Right renal cortex interstitium (tissue), 3 donors: ENCODE measurements around the gene NDUFV2. TPM values are rescaled to one million over a fixed set of nuclear protein-coding genes. Genes with fewer than 3 reads are reported as not detected.
"Not testable (repeated sequence)": the region's sequence is repeated elsewhere in the genome, so short reads cannot be mapped to it uniquely, and the experiment has no call there.

Source experiments
- DNase-seq, 3 donors: peaks; one replicate each; pipeline ENCODE4 v3.0.0-alpha.2; 2013; ENCODE audit warnings: low read depth in 3 of 3, low spot score in 2 of 3
- polyA plus RNA-seq, 3 donors: library from polyadenylated mRNA; unstranded; fragments of 120-200 nt; gene quantifications; one replicate each; pipeline ENCODE4 v1.2.1, GENCODE V29; 2013; ENCODE audit not compliant: insufficient read length in 3 of 3

Gene NDUFV2
- polyA plus RNA-seq, 3 donors = 134 to 138 (median 134) TPM

DNA sequence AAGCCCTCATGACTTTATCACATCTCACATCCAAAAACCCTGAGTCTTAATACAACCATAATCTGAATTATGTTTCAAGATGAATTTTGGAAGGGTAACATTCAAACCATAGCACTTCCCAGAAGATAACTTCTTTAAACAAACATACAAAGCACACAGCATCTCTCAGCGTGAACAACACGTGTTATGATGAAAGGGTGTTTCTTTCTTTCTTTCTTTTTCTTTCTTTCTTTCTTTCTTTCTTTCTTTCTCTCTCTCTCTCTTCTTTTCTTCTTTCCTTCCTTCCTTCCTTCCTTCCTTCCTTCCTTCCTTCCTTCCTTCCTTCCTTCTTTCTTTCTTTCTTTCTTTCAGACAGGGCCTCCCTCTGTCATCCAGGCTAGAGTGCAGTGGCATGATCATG, 13.8 kb upstream of the NDUFV2 start:
- not testable (repeated sequence) for DNase-seq

DNA sequence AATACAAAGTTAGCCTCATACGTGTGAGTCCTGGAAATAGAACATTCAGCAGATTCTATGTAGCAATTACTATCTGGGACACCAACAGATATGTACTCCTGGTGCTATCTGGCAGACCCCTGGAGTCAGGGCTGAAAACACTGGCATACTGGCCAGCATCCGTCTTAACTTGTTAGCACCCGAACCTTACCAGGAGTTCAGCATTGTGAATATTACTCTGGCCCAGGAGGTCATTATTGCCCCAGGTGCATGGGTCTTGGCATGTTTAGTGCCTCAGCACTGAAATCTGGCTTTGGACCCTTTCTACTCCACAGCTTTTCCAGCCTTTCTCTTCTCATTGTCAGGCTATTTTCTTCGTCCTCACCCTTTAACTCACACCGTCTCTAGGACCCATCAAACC, 11.9 kb upstream of the NDUFV2 start:
- no peak for DNase-seq

DNA sequence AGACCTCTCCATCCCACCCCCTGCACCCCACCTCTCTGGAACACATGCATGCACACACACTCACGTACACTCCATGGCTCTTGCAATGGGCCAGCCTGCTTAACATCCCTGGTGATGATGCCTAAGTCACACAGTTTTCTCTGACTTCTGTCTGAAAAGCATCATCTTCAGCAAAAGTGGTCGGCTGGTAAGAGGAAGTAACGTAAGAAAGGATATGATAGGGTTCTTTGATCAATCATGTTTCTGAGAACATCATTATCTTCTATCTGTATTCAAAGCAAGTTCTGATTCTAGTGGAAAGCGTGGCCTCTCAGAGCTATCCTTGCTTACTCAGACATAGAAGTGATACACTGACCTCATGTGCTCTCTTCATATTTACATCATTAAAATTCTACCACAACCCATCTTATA, 11.4 kb upstream of the NDUFV2 start:
- no peak for DNase-seq

DNA sequence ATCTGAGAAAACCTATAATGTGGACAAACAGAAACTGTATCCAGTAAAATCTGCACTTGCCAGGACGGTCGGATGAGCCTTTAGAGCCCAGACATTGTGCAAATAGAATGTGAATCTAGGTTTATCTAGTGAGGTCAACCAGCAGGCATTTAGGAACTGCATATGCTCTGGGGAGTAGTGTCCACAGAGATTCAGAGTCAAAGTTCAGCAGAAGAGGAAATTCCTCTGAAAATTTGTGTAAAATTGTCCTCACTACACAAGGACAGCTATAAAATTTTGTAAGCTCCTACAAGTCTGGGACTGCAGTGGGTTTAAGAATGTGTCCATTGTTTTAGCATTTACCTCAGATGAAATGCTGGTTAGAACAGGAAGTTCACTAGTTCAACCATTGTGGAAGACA, 9.8 kb upstream of the NDUFV2 start:
- no peak for DNase-seq

DNA sequence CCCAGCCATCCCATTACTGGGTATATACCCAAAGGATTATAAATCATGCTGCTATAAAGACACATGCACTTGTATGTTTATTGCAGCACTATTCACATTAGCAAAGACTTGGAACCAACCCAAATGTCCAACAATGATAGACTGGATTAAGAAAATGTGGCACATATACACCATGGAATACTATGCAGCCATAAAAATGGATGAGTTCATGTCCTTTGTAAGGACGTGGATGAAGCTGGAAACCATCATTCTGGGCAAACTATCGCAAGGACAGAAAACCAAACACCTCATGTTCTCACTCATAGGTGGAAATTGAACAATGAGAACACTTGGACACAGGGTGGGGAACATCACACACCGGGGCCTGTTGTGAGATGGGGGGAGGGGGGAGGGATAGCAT, 9.4 kb upstream of the NDUFV2 start:
- DNase-seq = not testable (repeated sequence)

DNA sequence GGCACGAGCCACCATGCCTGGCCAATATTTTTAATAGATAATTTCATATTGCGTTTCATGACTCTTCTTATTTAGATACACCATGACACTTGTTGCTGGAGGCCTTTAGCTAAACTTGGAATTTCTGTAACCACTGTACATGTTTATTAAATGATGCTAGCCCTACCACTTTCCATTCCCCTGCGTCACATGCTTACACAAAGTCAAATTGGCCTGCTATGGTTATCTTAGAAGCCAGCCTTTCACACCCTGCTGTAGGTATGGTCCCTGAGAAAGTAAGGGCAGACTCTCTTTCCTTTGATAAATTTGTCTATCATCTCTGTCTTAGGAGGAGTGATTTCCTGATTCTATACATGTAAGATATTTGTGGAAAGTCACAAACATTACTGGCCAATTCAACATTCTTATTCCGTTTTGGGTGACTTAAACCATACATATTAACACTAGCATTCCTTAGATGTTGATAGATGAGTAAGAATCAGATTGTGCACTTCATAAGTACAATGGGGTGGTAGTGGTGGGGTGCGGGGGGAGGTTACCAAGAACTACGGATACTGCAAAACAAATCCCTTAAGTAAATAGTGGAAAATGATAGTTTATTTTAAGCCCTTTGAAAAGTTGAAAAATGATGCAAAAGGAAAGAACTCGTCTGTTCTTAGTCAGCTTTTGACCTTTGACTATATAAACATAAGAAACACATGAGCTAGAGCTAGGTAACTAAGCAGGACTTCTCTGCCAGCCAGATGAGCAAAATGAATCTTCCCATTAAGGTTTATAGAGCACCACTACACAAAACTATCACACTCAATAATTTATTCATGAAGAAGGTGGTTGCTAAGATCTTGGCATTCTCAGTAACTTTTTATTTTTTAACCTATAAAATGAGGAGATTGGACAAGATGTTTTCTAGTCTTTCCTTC, 7.9 kb upstream of the NDUFV2 start:
- no peak for DNase-seq

DNA sequence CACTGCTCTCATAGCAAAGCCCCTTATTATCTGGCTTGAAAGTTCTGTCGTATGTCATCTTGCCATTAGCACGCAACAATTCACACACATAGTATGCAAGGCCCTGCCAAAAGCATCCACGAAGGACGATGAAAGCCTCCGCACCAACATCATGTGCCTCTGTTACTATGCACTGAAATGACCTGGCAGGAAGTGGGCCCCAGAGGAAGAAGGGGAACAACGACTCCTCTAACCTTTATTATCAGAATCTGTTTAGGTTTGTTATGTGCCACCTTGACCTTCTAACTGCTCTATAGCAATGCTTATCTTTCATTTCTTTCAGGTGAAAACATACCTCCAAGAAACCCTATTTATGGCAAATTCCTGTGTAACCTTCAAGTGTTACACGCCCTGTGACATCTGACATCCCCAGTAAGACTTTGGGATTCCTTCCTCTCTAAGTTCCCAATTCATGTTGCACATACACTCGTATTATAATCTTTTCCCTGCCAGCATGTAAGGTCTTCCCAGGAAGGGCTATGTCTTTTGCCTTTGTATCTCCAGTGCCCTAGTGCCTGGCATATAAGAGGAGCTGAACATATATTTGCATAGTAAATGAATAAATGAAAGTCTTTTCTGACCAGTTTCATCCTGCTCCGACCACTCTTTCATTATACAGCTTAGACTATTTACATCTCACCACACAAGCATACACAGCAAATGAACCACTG, 7.0 kb upstream of the NDUFV2 start:
- DNase-seq = no peak

DNA sequence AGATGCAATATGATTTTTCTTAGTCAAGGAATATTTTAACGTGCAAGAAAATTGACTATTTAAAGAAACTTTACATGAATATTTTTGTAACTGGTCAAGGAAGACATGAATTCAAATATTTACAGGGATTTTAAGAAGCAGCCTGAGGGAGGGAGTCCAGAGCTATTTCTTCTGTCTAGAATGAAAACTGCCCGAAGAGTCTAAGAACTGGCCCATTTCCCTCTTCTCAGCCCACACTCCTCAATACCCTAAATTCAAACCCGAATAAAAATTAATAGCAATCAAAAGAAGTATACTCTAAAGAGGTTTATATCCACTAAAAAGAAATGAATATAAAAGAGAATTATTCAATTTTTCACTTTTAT, 6.5 kb upstream of the NDUFV2 start:
- no peak for DNase-seq

DNA sequence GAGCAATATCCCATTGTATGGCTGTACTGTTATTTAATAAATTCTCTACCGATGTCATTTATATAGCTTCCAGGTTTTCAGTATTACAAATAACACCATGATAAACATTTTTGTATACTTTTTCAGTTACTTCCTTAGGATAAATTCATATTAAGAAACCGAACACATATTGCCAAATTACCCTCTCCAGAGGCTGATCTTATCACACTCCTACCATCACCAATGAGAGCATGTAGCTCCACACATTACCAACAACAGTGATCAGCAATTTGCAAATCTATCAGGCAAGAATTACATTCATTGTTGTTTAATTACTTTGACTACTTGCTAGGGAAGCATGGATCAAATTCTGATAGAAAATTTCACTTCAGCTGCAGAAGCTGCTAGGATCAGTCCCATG, 5.8 kb upstream of the NDUFV2 start:
- DNase-seq = no peak

DNA sequence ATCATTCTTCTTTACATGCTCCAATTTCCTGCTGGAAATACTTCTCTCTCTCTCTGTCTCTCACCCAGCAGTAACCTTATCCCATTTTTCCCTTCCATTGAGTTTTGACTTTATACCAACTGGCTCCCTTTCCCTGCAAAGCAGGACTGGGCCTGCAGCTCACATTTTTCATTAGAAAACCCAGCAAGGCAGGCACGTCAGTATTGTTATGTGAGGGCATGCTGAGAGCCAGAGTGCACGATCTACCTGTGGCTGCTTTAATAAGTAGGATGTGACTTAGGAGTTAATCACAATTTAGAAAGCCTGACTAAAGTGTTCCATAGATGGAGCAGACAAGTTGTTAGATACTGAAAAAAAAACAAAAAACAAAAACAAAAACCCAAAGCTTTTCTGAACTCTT, 5.2 kb upstream of the NDUFV2 start:
- DNase-seq = no peak

DNA sequence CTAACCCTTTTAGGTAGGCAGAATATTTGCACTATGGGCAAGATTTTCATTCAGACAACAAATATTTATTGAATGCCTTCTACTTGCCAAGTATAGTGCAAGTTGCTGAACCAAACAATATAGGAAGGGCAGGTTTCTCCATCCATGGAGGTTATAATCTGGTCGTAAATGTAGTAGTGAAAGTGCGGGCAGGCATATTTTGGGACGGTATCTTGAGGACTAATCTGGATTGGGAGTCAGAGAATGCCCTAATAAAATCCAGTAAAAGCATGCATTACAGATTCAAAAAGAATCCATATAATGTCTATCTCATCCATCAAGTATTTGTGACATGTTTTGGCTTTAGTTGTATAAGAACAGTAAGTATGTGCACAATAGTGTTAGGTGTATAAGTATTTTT, 1.7 kb upstream of the NDUFV2 start:
- no peak for DNase-seq

DNA sequence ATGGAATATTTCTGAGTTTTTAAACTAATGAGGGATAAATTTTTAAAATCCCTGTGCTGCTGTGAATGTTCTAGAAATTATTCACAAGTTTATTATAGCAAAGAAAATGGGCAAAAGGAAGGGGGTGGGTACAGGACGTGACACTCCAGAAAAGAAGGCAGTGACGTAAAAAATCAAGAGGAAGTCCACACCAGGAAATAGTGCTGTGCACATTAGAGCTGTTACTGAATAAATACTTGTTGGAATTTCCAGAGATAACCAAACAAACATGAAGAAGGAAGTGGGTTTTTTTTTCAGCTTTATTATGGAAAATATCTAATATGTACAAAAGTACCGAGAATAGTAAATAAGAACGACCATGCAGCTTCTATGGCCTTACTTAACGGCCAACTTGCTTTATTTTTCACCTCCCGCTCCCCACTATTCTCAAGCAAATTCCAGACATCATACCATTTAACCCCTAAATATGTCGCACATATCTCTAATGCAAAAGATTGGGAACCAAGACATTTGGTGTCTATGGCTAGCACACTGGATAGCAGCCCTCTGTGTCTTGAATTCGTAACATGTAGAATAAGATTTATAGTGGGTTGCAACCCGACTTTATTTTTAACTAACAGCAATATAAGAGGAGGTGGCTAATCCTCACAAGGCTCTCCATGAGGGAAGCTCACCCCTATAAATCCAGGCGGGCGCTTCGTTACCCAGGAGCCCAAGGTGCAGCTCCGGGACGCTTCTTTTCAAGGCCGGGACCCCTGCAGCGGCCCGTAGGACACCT, 580 bp upstream of the NDUFV2 start:
- peak in 2 of 3 donors; percentile 19 to 23 for DNase-seq

DNA sequence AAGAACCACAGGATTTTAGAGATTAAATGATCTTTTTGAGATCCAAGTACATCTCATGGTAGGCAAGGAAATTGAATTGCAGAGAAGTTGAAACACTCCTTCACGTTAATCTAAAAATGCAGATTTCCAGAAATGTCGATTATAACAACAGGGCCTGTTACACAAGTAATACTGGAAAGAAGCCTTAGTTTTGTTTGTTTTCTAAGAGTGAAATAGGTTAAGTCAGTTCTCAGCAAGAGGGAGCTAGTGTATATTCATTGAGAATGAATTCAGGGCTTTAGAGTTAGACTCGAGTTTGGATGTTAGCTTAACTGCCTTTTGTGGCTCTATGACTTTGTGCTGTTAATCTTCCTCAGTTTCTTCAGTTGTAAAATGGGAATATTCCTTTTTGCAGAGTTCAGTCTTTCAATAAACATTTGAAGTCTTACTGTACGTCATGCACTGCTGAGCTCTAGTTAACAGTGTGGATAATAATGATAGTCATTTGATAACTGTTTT, 926 bp downstream of the NDUFV2 start:
- DNase-seq = peak in 2 of 3 donors; percentile 18 to 19

DNA sequence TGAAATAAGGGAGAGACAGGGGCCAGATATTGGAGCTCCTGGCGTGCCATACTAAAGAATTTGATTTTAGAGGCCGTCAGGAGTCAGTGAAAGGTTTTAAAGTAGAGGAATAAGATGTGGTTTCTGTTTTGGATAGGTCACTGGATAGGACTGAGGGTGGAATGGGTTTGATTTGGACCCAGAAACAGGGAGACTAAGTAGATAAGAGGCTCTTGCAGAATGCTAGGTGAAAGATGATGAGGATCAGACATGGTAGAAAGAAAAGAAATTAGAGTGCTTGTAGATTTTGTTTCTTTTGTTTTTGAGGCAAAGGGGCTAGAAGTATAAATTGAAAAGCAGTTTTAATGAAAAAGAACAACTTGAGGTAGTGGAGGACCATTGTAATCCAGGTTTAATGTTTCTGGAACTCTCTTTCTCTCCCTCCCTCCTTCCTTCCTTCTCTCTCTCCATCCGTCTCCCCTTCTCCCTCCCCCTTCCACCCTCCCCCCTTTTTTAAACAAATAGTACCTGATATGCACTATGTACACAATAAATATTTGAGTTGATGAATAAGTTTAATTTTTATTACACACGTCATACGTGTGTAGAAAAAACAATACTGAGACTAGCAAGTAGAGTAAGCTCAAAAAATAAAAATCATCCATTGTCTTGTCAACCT, 1.9 kb downstream of the NDUFV2 start:
- DNase-seq = no peak

DNA sequence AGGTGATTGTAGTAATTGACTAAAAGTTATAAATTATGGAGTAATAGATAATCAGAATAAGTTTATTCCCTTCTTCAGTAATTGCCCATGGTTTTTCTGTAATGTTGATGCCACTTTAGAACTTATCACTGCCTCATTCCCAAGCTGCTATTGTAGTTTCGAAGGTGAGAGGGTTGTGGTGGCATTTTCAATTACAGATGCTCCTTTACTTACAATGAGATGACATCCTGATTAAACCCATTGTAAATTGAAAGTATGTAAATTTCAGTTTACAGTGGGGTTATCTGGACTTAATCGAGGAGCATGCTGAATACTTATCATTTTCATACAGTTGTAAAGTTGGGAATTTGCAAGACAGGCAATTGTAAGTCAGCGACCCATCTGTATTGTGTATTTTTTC, 2.9 kb downstream of the NDUFV2 start:
- DNase-seq = no peak

DNA sequence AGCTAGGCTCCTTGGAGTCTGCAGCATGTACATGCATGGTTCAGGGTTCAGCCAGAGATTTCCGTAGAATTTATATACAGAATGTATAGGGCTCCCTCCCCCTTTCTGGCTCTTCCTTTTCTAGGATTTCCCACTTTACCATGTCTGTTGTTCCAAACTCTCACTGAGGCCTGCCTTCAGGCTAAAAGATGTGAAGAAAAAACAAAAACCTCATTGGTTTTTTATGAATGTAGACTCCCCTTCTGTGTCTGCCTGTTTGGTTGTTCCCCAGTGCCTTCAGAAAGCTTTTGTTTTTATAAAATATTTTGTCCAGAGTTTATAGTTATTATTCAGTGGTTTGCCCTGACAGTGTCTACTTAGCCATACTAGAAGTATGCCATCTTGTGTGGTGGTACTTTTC, 3.6 kb downstream of the NDUFV2 start:
- DNase-seq = no peak

DNA sequence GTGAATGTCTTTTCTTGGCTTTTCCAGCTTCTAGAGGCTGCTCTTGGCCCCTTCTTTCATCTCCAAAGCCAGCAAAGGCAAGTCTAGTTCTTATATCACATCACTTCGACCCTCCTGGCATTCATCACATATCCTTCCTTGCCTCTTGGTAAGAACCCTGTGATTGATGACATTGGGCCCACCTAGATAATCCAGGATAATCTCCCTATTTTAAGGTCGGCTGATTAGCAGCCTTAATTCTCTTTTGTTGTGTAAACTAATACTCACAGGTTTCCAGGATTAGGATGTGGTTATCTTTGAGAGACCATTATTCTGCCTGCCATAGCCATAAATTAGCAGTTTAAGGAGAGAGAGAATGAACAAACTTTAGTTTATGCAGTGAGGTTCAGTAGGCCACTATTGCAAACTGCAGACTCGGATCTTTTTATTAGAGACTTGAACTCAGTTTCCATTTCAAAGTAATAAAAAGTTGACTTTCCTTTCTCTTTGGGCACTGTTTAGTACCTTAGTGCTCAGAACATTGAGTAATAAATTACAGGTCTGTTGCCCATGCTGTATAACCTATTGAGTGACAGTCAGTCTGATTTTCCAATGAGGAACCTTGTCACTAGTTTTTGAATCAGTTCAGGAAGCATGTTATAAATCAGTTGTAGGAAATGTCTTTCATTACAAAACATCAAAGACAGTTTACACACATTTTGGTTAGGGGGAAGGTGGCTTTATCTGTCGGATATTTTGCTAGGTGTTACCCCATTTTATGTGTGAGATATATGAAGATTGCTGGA, 4.5 kb downstream of the NDUFV2 start:
- DNase-seq = no peak

DNA sequence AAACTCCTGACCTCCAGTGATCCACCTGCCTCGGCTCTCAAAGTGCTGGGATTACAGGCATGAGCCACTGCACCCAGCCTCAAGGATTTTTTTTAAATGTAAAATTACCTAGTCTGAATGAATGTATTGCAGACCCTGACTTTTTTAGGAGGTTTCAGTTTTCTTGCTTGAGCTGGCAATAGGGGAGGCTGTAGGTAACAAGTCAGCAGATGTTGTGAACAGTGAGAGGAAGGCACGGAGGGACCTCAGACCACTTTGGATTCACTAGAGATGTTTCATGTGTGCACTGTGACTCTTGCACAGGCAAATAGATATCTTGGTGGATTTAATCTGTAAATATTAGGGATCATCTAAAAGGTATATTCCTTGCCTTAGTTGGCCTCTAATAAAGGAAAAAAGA, 6.4 kb downstream of the NDUFV2 start:
- DNase-seq = no peak

DNA sequence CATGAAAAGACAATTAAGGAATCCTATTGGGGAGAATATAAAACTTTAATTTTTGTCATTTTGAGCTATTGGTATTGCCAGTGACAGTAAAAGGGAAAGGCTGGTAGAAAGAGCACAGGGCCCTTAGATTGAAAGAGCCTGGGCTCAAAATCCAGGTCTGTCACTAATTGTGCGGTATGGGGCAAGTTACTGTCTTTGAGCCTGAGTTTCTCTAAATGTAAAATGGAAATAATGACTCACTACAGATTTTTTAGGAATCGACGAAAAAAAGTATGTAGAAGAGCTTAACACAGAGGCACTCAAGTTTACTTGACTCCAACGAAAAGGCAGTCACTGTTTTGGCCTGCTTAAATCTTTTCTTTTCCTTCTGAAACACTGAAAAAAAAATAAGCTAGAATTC, 7.0 kb downstream of the NDUFV2 start:
- DNase-seq = no peak
